ENCODE results near the gene CSDE1. TPM values are rescaled to one million over a fixed set of nuclear protein-coding genes. Genes with fewer than 3 reads are reported as not detected.

Gene CSDE1
- total and polyA plus RNA-seq, 9 donors = 225 to 752 (median 558) TPM

DNA sequence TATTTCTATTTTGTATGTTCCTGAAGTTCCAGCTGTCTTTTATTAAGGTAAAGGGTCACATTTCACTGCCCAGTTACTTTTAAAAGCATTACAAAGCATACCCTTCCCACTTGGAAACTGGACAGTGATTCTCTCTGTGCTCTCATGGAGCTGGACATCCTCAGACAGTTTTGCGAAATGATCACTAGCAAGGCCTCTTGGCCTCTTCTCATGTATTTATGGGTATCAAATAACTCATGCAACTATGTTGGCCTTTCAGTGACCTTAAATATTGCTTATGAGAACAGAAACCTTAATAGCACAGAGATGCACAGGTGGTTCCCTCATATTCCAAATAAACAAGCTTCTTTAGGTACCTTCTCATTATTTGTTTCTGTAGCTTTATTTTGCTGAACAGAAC lies 54.5 kb downstream of the CSDE1 start:
- TF ChIP-seq, protein P1, sequence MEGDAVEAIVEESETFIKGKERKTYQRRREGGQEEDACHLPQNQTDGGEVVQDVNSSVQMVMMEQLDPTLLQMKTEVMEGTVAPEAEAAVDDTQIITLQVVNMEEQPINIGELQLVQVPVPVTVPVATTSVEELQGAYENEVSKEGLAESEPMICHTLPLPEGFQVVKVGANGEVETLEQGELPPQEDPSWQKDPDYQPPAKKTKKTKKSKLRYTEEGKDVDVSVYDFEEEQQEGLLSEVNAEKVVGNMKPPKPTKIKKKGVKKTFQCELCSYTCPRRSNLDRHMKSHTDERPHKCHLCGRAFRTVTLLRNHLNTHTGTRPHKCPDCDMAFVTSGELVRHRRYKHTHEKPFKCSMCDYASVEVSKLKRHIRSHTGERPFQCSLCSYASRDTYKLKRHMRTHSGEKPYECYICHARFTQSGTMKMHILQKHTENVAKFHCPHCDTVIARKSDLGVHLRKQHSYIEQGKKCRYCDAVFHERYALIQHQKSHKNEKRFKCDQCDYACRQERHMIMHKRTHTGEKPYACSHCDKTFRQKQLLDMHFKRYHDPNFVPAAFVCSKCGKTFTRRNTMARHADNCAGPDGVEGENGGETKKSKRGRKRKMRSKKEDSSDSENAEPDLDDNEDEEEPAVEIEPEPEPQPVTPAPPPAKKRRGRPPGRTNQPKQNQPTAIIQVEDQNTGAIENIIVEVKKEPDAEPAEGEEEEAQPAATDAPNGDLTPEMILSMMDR (IDR thresholded peaks at IDR 0.05) = no peak
- TF ChIP-seq EP300 (IDR thresholded peaks at IDR 0.05) (no peak), POLR2A (IDR thresholded peaks at IDR 0.05) (no peak)
- intact Hi-C loops (cut with DNase I) = no loop called here

DNA sequence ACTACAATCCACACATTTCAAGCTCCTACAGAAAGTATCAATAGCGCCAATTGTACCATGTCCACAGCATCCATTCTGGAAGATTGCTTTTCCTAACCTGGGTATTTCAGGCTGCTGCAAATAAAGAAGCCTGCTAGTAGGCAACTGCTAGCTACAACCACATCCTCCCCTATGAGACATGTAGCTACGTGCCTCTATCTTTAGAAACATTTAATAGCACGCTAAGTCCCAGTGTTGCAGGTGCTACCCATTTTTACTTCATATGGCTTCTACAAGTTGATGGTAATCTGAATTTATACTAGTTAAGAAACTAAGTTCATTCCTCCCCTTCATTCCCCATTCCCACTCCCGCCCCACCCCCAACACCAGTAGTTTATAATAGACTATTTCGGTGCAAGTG lies 55.0 kb downstream of the CSDE1 start:
- no peaks in the 10 kb centered on the region for H3K4me1 ChIP-seq (ENCODE audit: insufficient read depth)
- TF ChIP-seq EP300 (IDR thresholded peaks at IDR 0.05) = no peak
- TF ChIP-seq, protein P1 (IDR thresholded peaks at IDR 0.05) = no peak
- no peak for TF ChIP-seq POLR2A (IDR thresholded peaks at IDR 0.05)
- WGBS, 3 donors = 83 to 90% (median 89%) methylated on average over 5 of the region's 5 CpGs
- H3K9me3 ChIP-seq = no peaks in the 10 kb centered on the region
- no peaks in the 10 kb centered on the region for H3K36me3 ChIP-seq
- H3K4me3 ChIP-seq = no peak overlapping the region
- intact Hi-C loops (cut with DNase I) = no loop called here
- no peaks in the 10 kb centered on the region for H3K27me3 ChIP-seq
- no peak overlapping the region for H3K27ac ChIP-seq
- no peak for DNase-seq

More for the DNA sequence above, 54.5 kb downstream of the CSDE1 start:
- Histone ChIP-seq H3K27ac (no peak overlapping the region), H3K9me3 (no peaks in the 10 kb centered on the region), H3K4me1 (ENCODE audit: insufficient read depth) (no peaks in the 10 kb centered on the region), H3K27me3 (no peaks in the 10 kb centered on the region), H3K36me3 (no peaks in the 10 kb centered on the region), H3K4me3 (no peak overlapping the region)
- DNase-seq = no peak
- WGBS, 3 donors = 91 to 93% (median 92%) methylated on average over 1 of the region's 1 CpG

DNA sequence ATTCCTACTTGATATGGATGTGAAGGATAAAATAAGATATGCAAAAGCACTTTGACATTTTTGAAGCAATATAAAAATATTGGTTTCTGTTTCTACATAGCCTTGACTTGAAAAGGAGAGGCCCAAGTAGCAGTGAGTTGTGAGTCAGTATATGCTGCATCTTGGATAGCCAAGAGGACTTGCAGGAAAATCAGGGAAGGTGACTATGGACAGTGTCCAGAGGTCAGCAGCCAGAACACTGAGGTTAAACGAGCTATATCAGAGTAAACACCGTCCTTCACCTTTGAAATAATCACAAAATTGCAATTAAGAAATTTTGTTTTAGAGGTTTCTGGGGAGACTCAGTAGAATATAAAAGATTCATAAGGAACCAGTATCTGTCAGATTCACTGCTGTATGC lies 55.9 kb downstream of the CSDE1 start:
- Histone ChIP-seq H3K4me3 (no peak overlapping the region), H3K36me3 (no peaks in the 10 kb centered on the region), H3K27ac (no peak overlapping the region), H3K4me1 (ENCODE audit: insufficient read depth) (no peaks in the 10 kb centered on the region), H3K27me3 (no peaks in the 10 kb centered on the region), H3K9me3 (no peaks in the 10 kb centered on the region)
- TF ChIP-seq EP300 (IDR thresholded peaks at IDR 0.05) = no peak
- TF ChIP-seq, protein P1 (IDR thresholded peaks at IDR 0.05) = no peak
- TF ChIP-seq POLR2A (IDR thresholded peaks at IDR 0.05) = no peak
- no peak for DNase-seq
- 49 to 62% (median 51%) methylated on average over 2 of the region's 2 CpGs for WGBS, 3 donors
- intact Hi-C loops (cut with DNase I) = no loop called here

DNA sequence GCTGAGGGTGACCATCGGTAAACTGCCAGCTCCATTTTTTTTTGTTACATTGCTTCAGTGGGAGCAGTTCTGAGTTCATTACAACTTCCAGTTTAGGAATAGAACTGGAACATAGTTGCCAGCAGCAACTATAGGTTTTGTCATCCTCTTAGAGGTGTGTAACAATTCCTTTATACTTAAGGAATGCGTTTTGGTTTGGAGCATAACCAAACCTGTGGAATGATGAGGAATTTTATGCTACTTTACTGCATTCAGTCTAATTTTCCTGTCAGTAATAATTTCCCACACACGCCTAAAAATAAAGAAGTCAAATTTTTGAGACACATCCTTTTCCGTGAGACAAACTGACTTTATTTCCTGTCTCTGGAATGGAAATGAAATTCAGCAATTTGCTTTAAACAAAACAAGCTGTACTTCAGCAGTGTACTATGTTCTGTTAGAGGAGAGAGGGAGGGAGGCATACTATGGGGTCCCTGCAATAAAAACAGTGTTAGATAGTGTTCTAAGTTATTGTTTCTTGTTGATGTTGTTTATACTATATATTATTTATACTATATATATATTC lies 57.7 kb downstream of the CSDE1 start:
- 43 to 55% (median 44%) methylated on average over 4 of the region's 4 CpGs for WGBS, 3 donors
- intact Hi-C loops (cut with DNase I) = no loop called here
- Histone ChIP-seq H3K9me3 (no peaks in the 10 kb centered on the region), H3K27me3 (no peaks in the 10 kb centered on the region), H3K27ac (no peak overlapping the region), H3K4me1 (ENCODE audit: insufficient read depth) (no peaks in the 10 kb centered on the region), H3K36me3 (no peaks in the 10 kb centered on the region), H3K4me3 (no peak overlapping the region)
- TF ChIP-seq EP300 (IDR thresholded peaks at IDR 0.05) = no peak
- no peak for TF ChIP-seq POLR2A (IDR thresholded peaks at IDR 0.05)
- TF ChIP-seq, protein P1 (IDR thresholded peaks at IDR 0.05) = no peak
- no peak for DNase-seq
